Stomach (tissue), 4 donors: ENCODE data around the gene ATR.

Source experiments
- POLR2A ChIP-seq, 4 donors: fragments of 450-650 bp; IDR thresholded peaks; one replicate each; pipeline ENCODE4 v1.6.1; 2016; ENCODE audit warnings: antibody characterized with exemption in 4 of 4, control low read depth in 2 of 4, mild to moderate bottlenecking in 1 of 4, moderate library complexity in 1 of 4
- TF ChIP-seq, protein P1 (sequence below), 7 experiments: fragments of 450-650 bp in 4 of 7; fragments of 200-600 bp in 3 of 7; sonication (generic) in 3 of 7; IDR thresholded peaks; one replicate each; pipeline ENCODE4 v1.5.1; 2016 to 2019; ENCODE audit warnings: antibody characterized with exemption in 7 of 7, control low read depth in 2 of 7, mild to moderate bottlenecking in 1 of 7

DNA sequence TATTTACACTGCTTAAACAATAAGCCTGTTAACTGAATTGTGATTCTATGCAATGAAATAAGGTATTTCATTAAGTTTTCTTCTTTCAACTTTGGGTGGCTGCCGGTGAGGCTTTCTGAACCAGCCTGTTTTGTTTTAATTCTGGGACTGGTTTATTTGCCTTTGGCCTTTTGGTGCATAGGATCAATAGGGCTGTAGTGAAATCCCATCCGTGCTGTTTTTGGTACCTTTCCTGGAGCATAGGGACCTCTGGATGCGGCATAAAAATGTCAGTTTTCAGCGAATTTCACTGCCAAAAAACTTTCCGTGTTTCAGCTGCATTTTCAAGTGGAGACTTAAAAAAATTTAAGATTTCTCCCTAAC lies 18.2 kb upstream of the ATR start:
- no peak for TF ChIP-seq POLR2A (IDR thresholded peaks at IDR 0.05)
- TF ChIP-seq, protein P1, sequence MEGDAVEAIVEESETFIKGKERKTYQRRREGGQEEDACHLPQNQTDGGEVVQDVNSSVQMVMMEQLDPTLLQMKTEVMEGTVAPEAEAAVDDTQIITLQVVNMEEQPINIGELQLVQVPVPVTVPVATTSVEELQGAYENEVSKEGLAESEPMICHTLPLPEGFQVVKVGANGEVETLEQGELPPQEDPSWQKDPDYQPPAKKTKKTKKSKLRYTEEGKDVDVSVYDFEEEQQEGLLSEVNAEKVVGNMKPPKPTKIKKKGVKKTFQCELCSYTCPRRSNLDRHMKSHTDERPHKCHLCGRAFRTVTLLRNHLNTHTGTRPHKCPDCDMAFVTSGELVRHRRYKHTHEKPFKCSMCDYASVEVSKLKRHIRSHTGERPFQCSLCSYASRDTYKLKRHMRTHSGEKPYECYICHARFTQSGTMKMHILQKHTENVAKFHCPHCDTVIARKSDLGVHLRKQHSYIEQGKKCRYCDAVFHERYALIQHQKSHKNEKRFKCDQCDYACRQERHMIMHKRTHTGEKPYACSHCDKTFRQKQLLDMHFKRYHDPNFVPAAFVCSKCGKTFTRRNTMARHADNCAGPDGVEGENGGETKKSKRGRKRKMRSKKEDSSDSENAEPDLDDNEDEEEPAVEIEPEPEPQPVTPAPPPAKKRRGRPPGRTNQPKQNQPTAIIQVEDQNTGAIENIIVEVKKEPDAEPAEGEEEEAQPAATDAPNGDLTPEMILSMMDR (IDR thresholded peaks at IDR 0.05) = no peak
